Measurements from ENCODE around the gene ACAP3.

ACAP3 gene

GRCh38 chr1:1284221-1285101 is 23.3 kb downstream of the ACAP3 start:
- no peak for DNase-seq

GRCh38 chr1:1283821-1284220 is 23.9 kb downstream of the ACAP3 start:
- no peak for DNase-seq

- DNase-seq = no peak
Observed at GRCh38 chr1:1282998-1283397, 24.7 kb downstream of the ACAP3 start.

- no peak for DNase-seq
Observed at GRCh38 chr1:1281533-1282321, 26.0 kb downstream of the ACAP3 start.

GRCh38 chr1:1280782-1281481 is 26.8 kb downstream of the ACAP3 start:
- DNase-seq = no peak

- DNase-seq = no peak
Observed at GRCh38 chr1:1279028-1279427, 28.7 kb downstream of the ACAP3 start.

- DNase-seq = no peak
Observed at GRCh38 chr1:1278620-1279019, 29.1 kb downstream of the ACAP3 start.

- no peak for DNase-seq
Observed at GRCh38 chr1:1275836-1276235, 31.9 kb downstream of the ACAP3 start.

- no peak for DNase-seq
Observed at GRCh38 chr1:1274931-1275431, 32.7 kb downstream of the ACAP3 start.

- no peak for DNase-seq
Observed at GRCh38 chr1:1274299-1274930, 33.3 kb downstream of the ACAP3 start.

GRCh38 chr1:1273512-1274298 is 34.0 kb downstream of the ACAP3 start, which contains the start of gene UBE2J2:
UBE2J2 (minus strand) TSS chr1:1273854; CDS start chr1:1267992, 5,862 bp downstream.
- peak; percentile 81 for DNase-seq

GRCh38 chr1:1273209-1273511 is 34.6 kb downstream of the ACAP3 start:
- DNase-seq = no peak

GRCh38 chr1:1272341-1273208 is 35.2 kb downstream of the ACAP3 start:
- no peak for DNase-seq

GRCh38 chr1:1270813-1271212 is 36.9 kb downstream of the ACAP3 start:
- no peak for DNase-seq

GRCh38 chr1:1268284-1268682 is 39.4 kb downstream of the ACAP3 start:
- no peak for DNase-seq

- DNase-seq = no peak
Observed at GRCh38 chr1:1267488-1268283, 40.0 kb downstream of the ACAP3 start.

GRCh38 chr1:1264868-1265272 is 42.9 kb downstream of the ACAP3 start:
- peak; percentile 91 for DNase-seq

- no peak for DNase-seq
Observed at GRCh38 chr1:1264026-1264425, 43.7 kb downstream of the ACAP3 start.

- DNase-seq = no peak
Observed at GRCh38 chr1:1262758-1263157, 45.0 kb downstream of the ACAP3 start.

GRCh38 chr1:1262071-1262470 is 45.7 kb downstream of the ACAP3 start:
- no peak for DNase-seq
